Spleen (tissue), 11 donors: ENCODE data around the gene TNPO3. TPM values are rescaled to one million over a fixed set of nuclear protein-coding genes. Genes with fewer than 3 reads are reported as not detected.

Source experiments
- DNase-seq: peaks from one replicate; pipeline ENCODE4 v3.0.0-alpha.2; 2020
- H3K27ac ChIP-seq, 8 donors: fragments of 200-600 bp; sonication (generic) in 7 of 8; 1 replicate in 4 of 8; 2 replicates in 4 of 8; pipeline versions ENCODE4 v1.5.0 to v1.8.0; 2016 to 2021; ENCODE audit warnings: inconsistent platforms in 4 of 8, mild to moderate bottlenecking in 4 of 8, moderate library complexity in 1 of 8
- H3K27me3 ChIP-seq, 7 donors: fragments of 200-600 bp; sonication (generic) in 6 of 7; replicated peaks in 1 of 7; 1 replicate in 4 of 7; 2 replicates in 3 of 7; pipeline versions ENCODE4 v1.5.0 to v1.8.0; 2016 to 2021; ENCODE audit warnings: inconsistent platforms in 3 of 7, mild to moderate bottlenecking in 1 of 7
- H3K36me3 ChIP-seq, 6 donors: fragments of 200-600 bp; sonication (generic) in 5 of 6; 1 replicate in 4 of 6; 2 replicates in 2 of 6; pipeline versions ENCODE4 v1.5.0 to v1.8.0; 2016 to 2021; ENCODE audit warnings: inconsistent platforms in 2 of 6
- H3K4me1 ChIP-seq, 6 donors: fragments of 200-600 bp; sonication (generic) in 5 of 6; 1 replicate in 3 of 6; 2 replicates in 3 of 6; pipeline versions ENCODE4 v1.5.0 to v1.8.0; 2016 to 2021; ENCODE audit warnings: inconsistent platforms in 3 of 6
- H3K4me3 ChIP-seq, 8 donors: fragments of 200-600 bp; sonication (generic) in 7 of 8; 1 replicate in 4 of 8; 2 replicates in 4 of 8; pipeline versions ENCODE4 v1.5.0 to v1.8.0; 2016 to 2021; ENCODE audit warnings: inconsistent platforms in 4 of 8, mild to moderate bottlenecking in 4 of 8, moderate library complexity in 2 of 8
- H3K9me3 ChIP-seq, 8 donors: fragments of 200-600 bp; sonication (generic) in 7 of 8; 1 replicate in 4 of 8; 2 replicates in 4 of 8; pipeline versions ENCODE4 v1.5.0 to v1.8.0; 2016 to 2021; ENCODE audit warnings: inconsistent platforms in 4 of 8
- CTCF ChIP-seq, 11 experiments: fragments of 200-600 bp in 7 of 11; fragments of 450-650 bp in 4 of 11; sonication (generic) in 4 of 11; IDR thresholded peaks in 8 of 11; conservative IDR thresholded peaks in 3 of 11; 1 replicate in 7 of 11; 2 replicates in 4 of 11; pipeline versions ENCODE4 v1.4.0 to v1.8.0; 2016 to 2021; ENCODE audit warnings: antibody characterized with exemption in 11 of 11, inconsistent platforms in 4 of 11, mild to moderate bottlenecking in 1 of 11
- POLR2A ChIP-seq, 3 donors: fragments of 450-650 bp; IDR thresholded peaks; one replicate each; pipeline ENCODE4 v1.5.1; 2017; ENCODE audit warnings: antibody characterized with exemption in 3 of 3, mild to moderate bottlenecking in 1 of 3
- POLR2AphosphoS5 ChIP-seq, 3 donors: sonication (generic); formaldehyde crosslinking; IDR thresholded peaks; one replicate each; pipeline ENCODE4 v1.5.1; 2017; ENCODE audit warnings: antibody characterized with exemption in 3 of 3
- WGBS, 5 donors: extraction: QIAGEN DNeasy Blood & Tissue Kit in 3 of 5; methylation state at CpG; one replicate each; pipeline versions ENCODE4 v1.1.5 to v1.1.7; 2013 to 2018; 5-methylcytosine and 5-hydroxymethylcytosine counted together
- intact Hi-C: fragments of 100-400 bp; cut with DNase I; formaldehyde crosslinking; loops from one replicate; pipeline ENCODE4 v1.15.0; 2023; ENCODE audit warnings: low total_unique reads
- polyA plus RNA-seq, 3 donors: library from polyadenylated mRNA; stranded (reverse); fragments of 200-250 nt; gene quantifications; one replicate each; pipeline ENCODE4 v1.2.1, GENCODE V29; 2013
- total RNA-seq, 7 donors: library from RNA; depleted of rRNA in 3 of 7; stranded (reverse); fragments of >200 nt in 3 of 7; fragmentation: NEBNext Ultra II Directional in 4 of 7; extraction: Animal tissue kit (Norgen Biotek cat#: 25700) in 4 of 7; gene quantifications; one replicate each; pipeline versions ENCODE4 v1.1.0 to v1.2.1, GENCODE V29; 2016 to 2021
- donor health status: healthy with polysubstance abuse.
- donor health status: DM: no; HTN: no; CAD: no; lungs with moderate emphysema.
- donor health status: DM: no; HTN: no; CAD: no.
- donor health status: Bipolar disorder and iron deficiency.
- donor health status: healthy.
- donor health status: DM: no; HTN: no; CAD: no.
- donor health status: DM: yes; HTN: yes; CAD: no.

TNPO3 gene
- total and polyA plus RNA-seq, 10 donors, result 11.2 to 49.0 (median 35.1) TPM

- intact Hi-C loops, result no loop called here
- Histone ChIP-seq H3K27me3 (peaks cover 0 to 84% (median 40%) of the 10 kb centered on the region in 7 donors), H3K36me3 (no peaks in the 10 kb centered on the region), H3K4me3 (peak within 1 kb of the TSS in 3 of 8 donors; percentile 3 to 39 (median 14)), H3K27ac (no peak within 1 kb of the TSS), H3K4me1 (peaks cover 3 to 37% (median 16%) of the 10 kb centered on the region in 6 donors), H3K9me3 (no peaks in the 10 kb centered on the region)
- no peak for TF ChIP-seq POLR2A (IDR thresholded peaks at IDR 0.05)
- TF ChIP-seq POLR2AphosphoS5 (IDR thresholded peaks at IDR 0.05), result no peak
- no peak for TF ChIP-seq CTCF (IDR thresholded peaks at IDR 0.05 in 8 of 11, conservative IDR thresholded peaks at IDR 0.05 in 3 of 11)
- no peak for DNase-seq
- WGBS, 5 donors, result 42 to 55% (median 43%) methylated on average over 20 to 34 of the region's 34 CpGs
Observed at GRCh38 chr7:128910569-128910945, 144.4 kb downstream of the TNPO3 start, which contains the start of gene KCP. KCP (minus strand) TSS chr7:128910709; CDS start chr7:128910676, 33 bp downstream.

GRCh38 chr7:128909625-128910568 lies 145.0 kb downstream of the TNPO3 start:
- Histone ChIP-seq H3K4me3 (peak overlapping the region in 3 of 8 donors; percentile 3 to 39 (median 14)), H3K27me3 (peaks cover 0 to 78% (median 33%) of the 10 kb centered on the region in 7 donors), H3K9me3 (no peaks in the 10 kb centered on the region), H3K4me1 (peaks cover 0 to 32% (median 9%) of the 10 kb centered on the region in 6 donors), H3K27ac (no peak overlapping the region), H3K36me3 (no peaks in the 10 kb centered on the region)
- 21 to 26% (median 23%) methylated on average over 36 to 42 of the region's 42 CpGs for whole genome bisulfite sequencing, 5 donors
- intact Hi-C loops, result no loop called here
- DNase-seq, result peak; percentile 74
- no peak for TF ChIP-seq POLR2A (IDR thresholded peaks at IDR 0.05)
- no peak for TF ChIP-seq CTCF (IDR thresholded peaks at IDR 0.05 in 8 of 11, conservative IDR thresholded peaks at IDR 0.05 in 3 of 11)
- TF ChIP-seq POLR2AphosphoS5 (IDR thresholded peaks at IDR 0.05), result no peak

- peaks cover 0 to 31% (median 6%) of the 10 kb centered on the region in 6 donors for H3K4me1 ChIP-seq
- H3K36me3 ChIP-seq, result no peaks in the 10 kb centered on the region
- TF ChIP-seq POLR2AphosphoS5 (IDR thresholded peaks at IDR 0.05) (no peak), CTCF (IDR thresholded peaks at IDR 0.05 in 8 of 11, conservative IDR thresholded peaks at IDR 0.05 in 3 of 11) (no peak), POLR2A (IDR thresholded peaks at IDR 0.05) (no peak)
- intact Hi-C loops, result no loop called here
- no peaks in the 10 kb centered on the region for H3K9me3 ChIP-seq
- DNase-seq, result peak; percentile 14
- no peak overlapping the region for H3K4me3 ChIP-seq
- H3K27me3 ChIP-seq, result peaks cover 0 to 74% (median 24%) of the 10 kb centered on the region in 7 donors
- WGBS, 5 donors, result 83 to 91% (median 85%) methylated on average over 4 to 6 of the region's 6 CpGs
- H3K27ac ChIP-seq, result no peak overlapping the region
Observed at GRCh38 chr7:128908750-128909624, 145.9 kb downstream of the TNPO3 start.
